Measurements from ENCODE around the gene MAMDC4. TPM values are rescaled to one million over a fixed set of nuclear protein-coding genes. Genes with fewer than 3 reads are reported as not detected.
"Not testable (repeated sequence)": the region's sequence is repeated elsewhere in the genome, so short reads cannot be mapped to it uniquely, and the experiment has no call there.

Gene MAMDC4
- total RNA-seq, 2 donors from 2014 or later, result 18.6 to 27.4 TPM

DNA sequence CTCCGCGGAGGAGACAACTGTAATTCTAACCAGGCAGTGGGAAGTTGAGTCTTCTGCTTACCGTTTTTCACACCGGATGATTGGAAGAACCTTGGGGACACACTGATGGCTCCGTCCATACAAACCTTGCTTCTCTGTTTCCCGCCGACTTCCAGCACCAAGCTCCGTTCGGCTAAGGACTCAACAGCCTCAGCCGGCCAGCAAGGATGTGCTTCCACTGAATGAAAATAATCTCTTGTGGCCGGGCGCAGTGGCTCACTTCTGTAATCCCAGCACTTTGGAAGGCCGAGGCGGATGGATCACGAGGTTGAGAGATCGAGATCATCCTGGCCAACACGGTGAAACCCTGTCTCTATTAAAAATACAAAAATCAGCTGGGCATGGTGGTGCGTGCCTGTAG lies 15.8 kb downstream of the MAMDC4 start:
- ATAC-seq (replicated peaks), result no peak
- Mint-ChIP-seq H3K9me3 (no peaks in the 10 kb centered on the region), H3K36me3 (ENCODE audit: low read depth) (peaks cover 24% of the 10 kb centered on the region), H3K27me3 (no peaks in the 10 kb centered on the region), H3K27ac (no peak overlapping the region), H3K4me1 (no peaks in the 10 kb centered on the region), H3K4me3 (peak overlapping the region; percentile 85)

DNA sequence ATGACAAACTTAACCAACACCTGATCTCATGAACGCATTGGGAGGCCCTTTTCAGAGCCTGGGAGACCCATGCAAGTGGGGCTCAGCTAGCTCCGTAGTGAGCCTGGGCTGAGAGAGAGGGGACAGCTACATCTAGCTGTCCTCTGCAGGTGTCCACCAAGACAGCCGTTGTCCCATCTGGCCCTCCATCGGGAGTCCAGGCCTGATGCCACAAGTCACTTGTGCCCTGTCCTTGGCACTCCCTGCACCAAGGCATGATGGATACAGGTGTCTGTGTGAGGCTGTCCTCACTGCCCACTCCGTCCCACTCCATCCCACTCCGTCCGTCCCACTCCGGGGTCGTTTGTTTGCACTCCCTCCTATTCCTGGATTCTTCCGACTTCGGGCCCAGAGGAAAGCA lies 16.5 kb downstream of the MAMDC4 start:
- Mint-ChIP-seq H3K27me3 (no peaks in the 10 kb centered on the region), H3K4me1 (no peaks in the 10 kb centered on the region), H3K4me3 (peak overlapping the region; percentile 16), H3K27ac (no peak overlapping the region), H3K9me3 (no peaks in the 10 kb centered on the region), H3K36me3 (ENCODE audit: low read depth) (peaks cover 16% of the 10 kb centered on the region)
- no peak for ATAC-seq (replicated peaks)

DNA sequence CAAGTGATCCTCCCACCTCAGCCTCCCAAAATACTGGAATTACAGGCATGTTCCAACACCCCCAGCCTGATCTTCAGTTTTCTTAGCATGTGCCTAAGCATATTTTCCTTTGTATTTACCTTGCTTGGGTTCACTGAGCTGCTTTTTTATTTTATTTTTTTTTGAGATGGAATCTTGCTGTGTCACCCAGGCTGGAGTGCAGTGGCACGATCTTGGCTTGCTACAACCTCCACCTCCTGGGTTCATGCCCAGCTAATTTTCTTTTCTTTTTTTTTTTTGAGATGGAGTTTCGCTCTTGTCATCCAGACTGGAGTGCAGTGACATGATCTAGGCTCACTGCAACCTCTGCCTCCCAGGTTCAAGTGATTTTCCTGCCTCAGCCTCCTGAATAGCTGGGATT lies 17.5 kb downstream of the MAMDC4 start:
- ATAC-seq (replicated peaks); H3K4me3 Mint-ChIP-seq; H3K27ac Mint-ChIP-seq; H3K9me3 Mint-ChIP-seq; H3K36me3 Mint-ChIP-seq (ENCODE audit: low read depth); H3K4me1 Mint-ChIP-seq; H3K27me3 Mint-ChIP-seq: not testable (repeated sequence)

DNA sequence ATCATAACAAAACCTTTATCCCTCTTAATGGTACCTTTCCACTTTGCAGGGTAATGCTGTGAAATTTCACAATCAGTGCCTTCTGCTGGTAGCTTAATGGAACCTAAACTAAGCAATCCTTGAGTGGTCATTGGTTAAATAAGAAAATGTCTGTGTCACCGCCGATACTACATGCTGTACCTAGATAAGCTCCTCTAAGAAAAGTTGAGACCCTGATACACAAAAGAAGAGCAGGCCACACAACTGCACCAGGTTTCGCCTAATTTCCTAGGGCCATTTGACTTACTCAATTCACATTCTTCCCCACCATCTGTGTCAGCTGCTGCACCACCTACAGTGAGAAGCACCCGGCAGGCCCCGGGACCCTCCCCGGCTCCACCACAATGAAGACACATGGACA lies 23.0 kb downstream of the MAMDC4 start:
- Mint-ChIP-seq H3K27ac (no peak overlapping the region), H3K27me3 (no peaks in the 10 kb centered on the region), H3K4me1 (no peaks in the 10 kb centered on the region), H3K9me3 (no peaks in the 10 kb centered on the region), H3K4me3 (no peak overlapping the region), H3K36me3 (ENCODE audit: low read depth) (no peaks in the 10 kb centered on the region)
- ATAC-seq (replicated peaks), result no peak

DNA sequence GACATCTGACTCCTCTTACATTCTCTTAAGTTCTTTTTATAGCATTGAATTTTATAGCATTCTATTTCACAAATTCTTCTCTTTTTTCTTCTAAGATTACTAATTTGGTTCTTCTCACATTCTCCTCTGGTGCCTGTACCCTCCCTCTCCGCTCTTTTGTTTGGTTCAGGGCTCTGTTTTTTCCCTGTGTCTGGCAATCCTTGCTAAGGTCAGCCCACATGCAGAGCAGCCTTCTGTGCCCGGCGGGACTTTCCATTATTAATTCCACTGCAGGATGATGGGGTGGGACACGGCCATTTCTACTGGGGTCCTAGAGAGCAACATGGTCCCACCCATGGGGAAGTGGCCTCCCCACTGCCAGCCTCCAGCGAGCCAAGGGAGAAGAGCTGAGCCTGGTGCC lies 24.3 kb downstream of the MAMDC4 start:
- Mint-ChIP-seq H3K27me3 (no peaks in the 10 kb centered on the region), H3K9me3 (no peaks in the 10 kb centered on the region), H3K4me3 (no peak overlapping the region), H3K4me1 (peaks cover 2% of the 10 kb centered on the region), H3K27ac (peak overlapping the region; percentile 18), H3K36me3 (ENCODE audit: low read depth) (no peaks in the 10 kb centered on the region)
- no peak for ATAC-seq (replicated peaks)

DNA sequence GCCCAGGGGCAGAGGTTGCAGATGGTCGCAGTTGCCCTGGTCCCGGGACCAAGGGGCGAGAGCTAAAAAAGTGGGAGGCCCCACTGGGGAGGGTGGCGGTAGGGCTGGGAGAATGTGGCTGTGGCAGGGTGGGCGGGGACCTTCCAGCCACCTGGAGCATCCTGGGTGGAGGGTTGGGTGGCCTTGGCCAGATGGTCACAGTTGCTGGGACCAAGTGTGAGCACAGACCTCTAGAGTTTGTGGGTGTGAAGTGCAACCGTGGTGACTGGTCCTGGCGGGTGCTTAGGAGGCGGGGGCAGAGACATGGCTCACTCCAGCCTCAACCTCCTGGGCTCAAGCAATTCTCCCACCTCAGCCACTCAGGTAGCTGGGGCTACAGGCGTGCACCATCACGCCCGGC lies 28.5 kb downstream of the MAMDC4 start:
- no peak overlapping the region for H3K27ac Mint-ChIP-seq
- H3K36me3 Mint-ChIP-seq (ENCODE audit: low read depth), result no peaks in the 10 kb centered on the region
- ATAC-seq (replicated peaks), result no peak
- no peaks in the 10 kb centered on the region for H3K27me3 Mint-ChIP-seq
- H3K4me3 Mint-ChIP-seq, result peak overlapping the region; percentile 80
- no peaks in the 10 kb centered on the region for H3K9me3 Mint-ChIP-seq
- peaks cover 12% of the 10 kb centered on the region for H3K4me1 Mint-ChIP-seq

DNA sequence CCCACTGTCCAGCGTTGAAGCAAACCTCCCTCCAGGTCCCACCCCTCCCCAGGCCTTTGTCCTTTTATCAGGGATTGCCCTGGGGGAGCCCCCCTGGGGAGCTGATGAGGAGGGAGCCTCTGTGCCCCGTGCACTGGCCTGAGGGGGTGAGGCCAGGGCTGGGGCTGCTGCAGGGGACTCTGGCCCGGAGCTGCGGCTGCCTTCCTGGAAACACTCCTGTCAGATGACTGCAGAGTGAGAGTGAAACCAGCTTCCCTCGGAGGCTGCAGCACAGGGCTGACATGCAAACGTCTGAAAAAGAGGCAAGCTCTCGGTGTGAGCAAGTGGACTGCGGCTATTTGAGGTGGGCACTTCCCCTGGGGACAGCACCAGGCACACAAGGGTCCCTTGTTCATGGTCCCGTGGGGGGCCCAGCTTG lies 29.6 kb downstream of the MAMDC4 start:
- H3K9me3 Mint-ChIP-seq, result no peaks in the 10 kb centered on the region

DNA sequence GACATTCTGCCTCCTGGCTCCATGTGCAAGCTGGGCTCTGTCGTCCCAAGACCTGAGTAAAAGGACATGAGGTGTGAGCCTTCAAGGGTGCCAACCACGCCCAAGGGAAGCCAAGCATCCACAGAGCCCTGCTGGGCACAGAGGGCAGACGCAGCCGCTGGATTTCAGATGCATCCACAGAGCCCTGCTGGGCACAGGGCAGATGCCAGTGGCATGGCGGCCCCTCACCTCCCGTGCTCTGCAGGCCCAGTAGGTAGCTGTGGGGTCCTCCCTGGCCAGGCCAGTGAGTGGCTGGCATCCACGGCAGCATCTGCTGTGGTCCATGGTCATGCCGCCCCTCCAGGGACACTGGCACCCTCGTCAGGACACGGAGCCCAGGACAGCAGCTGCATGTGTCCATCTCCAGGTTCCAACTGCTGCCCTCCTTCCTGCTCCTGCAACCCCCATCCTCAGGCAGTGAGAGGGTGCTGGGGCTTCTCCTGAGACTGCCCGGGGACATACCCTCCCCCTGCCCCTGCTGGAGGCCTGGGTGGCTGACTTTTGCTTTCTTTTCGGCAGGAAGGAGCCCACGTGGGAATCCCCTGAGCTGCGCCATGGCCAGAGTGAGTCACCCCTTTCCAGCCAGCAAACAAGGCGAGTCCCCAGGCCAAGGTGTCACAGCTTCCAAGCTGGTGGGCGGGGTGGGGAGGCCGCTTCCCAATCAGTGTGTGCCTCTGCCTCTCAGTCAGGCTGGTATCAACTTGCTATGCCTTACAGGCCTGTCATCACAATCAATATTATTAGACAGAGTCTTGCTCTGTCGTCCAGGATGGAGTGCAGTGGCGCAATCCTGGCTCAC lies 30.2 kb downstream of the MAMDC4 start:
- peak; percentile 66 for ATAC-seq (replicated peaks)
- Mint-ChIP-seq H3K4me3 (peak overlapping the region; percentile 80), H3K27me3 (no peaks in the 10 kb centered on the region), H3K9me3 (no peaks in the 10 kb centered on the region), H3K36me3 (ENCODE audit: low read depth) (peaks cover 5% of the 10 kb centered on the region), H3K27ac (peak overlapping the region; percentile 90), H3K4me1 (peaks cover 12% of the 10 kb centered on the region)

More for the DNA sequence above, 29.6 kb downstream of the MAMDC4 start:
- Mint-ChIP-seq H3K4me3 (peak overlapping the region; percentile 80), H3K36me3 (ENCODE audit: low read depth) (no peaks in the 10 kb centered on the region), H3K4me1 (peaks cover 12% of the 10 kb centered on the region), H3K27me3 (no peaks in the 10 kb centered on the region), H3K27ac (peak overlapping the region; percentile 90)
- ATAC-seq (replicated peaks), result peak; percentile 55

DNA sequence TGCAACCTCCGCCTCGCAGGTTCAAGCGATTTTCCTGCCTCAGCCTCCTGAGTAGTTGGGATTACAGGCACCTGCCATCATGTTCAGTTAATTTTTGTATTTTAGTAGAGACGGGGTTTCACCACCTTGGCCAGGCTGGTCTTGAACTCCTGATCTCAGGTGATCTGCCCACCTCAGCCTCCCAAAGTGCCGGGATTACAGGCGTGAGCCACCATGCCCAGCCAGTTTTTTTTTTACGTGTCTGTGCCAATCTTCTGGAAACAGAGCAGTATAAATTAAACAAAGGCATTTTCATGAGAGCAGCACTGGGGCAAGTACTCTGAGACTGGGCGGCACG lies 30.8 kb downstream of the MAMDC4 start:
- H3K4me1 Mint-ChIP-seq, result peaks cover 12% of the 10 kb centered on the region
- ATAC-seq (replicated peaks); H3K9me3 Mint-ChIP-seq; H3K27me3 Mint-ChIP-seq; H3K36me3 Mint-ChIP-seq (ENCODE audit: low read depth): not testable (repeated sequence)
- peak overlapping the region; percentile 80 for H3K4me3 Mint-ChIP-seq
- H3K27ac Mint-ChIP-seq, result peak overlapping the region; percentile 90

DNA sequence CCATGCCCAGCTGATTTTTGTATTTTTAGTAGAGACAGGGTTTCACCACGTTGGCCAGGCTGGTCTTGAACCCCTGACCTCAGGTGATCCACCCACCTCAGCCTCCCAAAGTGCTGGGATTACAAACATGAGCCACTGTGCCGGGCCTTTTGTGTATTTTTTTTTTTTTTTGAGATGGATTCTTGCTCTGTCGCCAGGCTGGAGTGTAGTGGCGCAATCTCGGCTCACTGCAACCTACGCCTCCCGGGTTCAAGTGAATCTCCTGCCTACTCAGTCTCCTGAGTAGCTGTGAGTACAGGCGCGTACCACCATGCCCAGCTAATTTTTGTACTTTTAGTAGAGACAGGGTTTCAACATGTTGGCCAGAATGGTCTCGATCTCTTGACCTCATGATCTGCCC lies 31.5 kb downstream of the MAMDC4 start:
- Mint-ChIP-seq H3K4me3 (peak overlapping the region; percentile 80), H3K4me1 (peaks cover 12% of the 10 kb centered on the region)
- H3K36me3 Mint-ChIP-seq (ENCODE audit: low read depth); H3K27me3 Mint-ChIP-seq; H3K9me3 Mint-ChIP-seq; H3K27ac Mint-ChIP-seq; ATAC-seq (replicated peaks): not testable (repeated sequence)

DNA sequence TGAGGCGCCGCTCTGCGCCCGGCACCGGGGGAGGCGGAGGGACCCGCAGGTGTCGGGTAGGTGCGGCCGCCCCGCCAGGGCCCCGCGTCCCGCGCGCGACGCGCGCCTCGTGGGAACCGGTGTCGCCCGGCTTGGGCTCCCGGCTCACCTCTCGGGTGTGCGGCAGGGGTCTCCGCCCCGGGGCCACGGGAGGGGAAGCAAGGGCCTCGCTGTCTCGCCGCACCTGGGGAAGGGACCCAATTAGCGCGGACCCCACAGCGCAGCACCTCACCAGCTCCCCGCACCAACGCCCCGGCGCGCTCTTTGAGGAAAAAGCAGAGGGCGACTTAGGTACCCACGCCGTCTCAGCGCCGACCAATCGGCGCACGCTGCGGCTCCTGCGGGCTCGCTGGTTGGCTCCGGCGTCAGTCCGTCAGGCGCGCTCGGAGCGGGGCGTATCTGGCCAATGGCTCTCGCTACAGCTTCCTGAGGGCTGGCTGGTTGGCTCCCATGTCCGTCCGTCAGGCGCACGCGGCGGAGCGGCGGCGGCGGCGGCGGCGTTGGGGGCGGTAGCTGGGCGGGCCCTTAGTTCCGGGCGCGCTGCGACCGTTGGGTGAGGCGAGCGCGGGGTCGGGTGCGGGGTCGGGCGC lies 33.9 kb downstream of the MAMDC4 start, which contains the start of gene TRAF2:
TSS of gene TRAF2 (plus strand) at position 567 of the 629 bp plus-strand sequence. CDS start 12,225 bp downstream, outside the sequence.
- ATAC-seq (replicated peaks), result peak; percentile 87
- Mint-ChIP-seq H3K27me3 (no peaks in the 10 kb centered on the region), H3K36me3 (ENCODE audit: low read depth) (peaks cover 25% of the 10 kb centered on the region), H3K4me3 (peak within 1 kb of the TSS; percentile 89), H3K27ac (peak within 1 kb of the TSS; percentile 72), H3K9me3 (no peaks in the 10 kb centered on the region), H3K4me1 (peaks cover 12% of the 10 kb centered on the region)

DNA sequence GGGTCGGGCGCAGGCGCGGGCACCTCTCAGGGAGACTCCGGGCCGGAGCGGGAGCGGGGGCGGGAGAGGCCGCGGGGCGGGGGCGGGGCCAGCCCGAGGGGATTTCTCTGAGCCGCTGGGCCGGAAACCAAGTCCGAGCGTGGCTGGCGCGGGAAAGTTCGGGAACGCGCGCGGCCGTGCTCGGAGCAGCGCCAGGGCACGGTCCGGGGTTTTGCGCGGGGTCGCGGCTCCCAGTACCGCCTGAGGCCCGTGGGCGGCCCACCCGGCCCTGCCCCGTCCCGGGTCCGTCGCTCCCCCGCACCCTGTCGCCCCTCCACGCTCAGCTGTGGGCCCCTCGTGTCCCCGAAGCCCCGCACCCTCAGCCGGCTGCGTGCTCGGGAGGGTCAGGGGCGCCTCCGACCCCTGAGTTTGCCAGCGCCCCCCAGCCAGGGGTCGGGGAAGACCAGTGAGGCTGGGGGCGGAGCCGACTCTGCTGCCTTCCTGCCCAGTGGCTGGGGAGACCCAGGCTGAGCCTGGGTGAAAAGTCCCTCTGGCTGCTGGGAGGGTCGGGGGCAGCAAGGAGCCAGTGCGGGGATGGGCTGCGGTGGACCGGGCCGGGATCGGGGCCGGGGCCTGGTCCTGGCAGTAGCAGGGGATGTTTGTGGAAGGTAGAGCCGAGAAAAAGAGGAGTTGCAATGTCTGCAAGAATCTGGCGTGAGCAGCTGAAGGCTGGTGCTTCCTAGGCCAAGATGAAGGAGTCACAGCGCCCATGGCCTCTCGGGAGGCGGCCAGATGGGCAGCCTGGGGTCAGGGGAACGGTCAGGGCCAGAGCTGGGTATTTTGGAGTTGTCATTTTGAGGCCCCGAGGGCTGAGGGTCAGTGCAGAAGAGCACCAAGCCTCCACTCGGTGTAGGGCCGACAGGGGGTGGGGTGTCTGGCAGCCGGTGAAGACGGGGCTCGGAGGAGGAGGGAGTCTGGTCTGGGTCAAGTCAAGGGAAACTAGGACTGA lies 34.8 kb downstream of the MAMDC4 start:
- peaks cover 6% of the 10 kb centered on the region for H3K4me1 Mint-ChIP-seq
- peak; percentile 21 for ATAC-seq (replicated peaks)

DNA sequence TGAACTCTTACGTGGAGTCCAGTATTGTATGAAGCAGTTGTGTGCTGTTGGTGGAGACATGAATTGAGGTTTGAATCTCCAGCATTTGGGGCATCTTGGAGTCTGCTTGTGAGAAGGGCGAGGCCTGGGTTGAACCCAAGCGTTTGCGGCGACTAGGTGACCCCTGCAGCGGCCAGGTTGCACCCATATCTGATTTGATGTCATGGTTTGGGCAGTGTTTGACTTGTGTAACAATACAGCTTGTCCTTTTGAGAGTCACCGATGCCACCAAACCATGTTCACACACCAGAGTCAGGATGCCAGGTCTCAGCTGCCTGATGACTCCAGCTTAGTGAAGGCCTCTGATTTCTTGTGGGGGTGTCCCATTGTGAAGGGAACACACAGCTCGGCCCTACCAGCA lies 36.3 kb downstream of the MAMDC4 start:
- H3K4me1 Mint-ChIP-seq, result peaks cover 4% of the 10 kb centered on the region
- no peaks in the 10 kb centered on the region for H3K27me3 Mint-ChIP-seq
- no peak for ATAC-seq (replicated peaks)
- no peak overlapping the region for H3K27ac Mint-ChIP-seq
- H3K4me3 Mint-ChIP-seq, result peak overlapping the region; percentile 89
- H3K9me3 Mint-ChIP-seq, result no peaks in the 10 kb centered on the region
- peaks cover 44% of the 10 kb centered on the region for H3K36me3 Mint-ChIP-seq (ENCODE audit: low read depth)

More for the DNA sequence above, 34.8 kb downstream of the MAMDC4 start:
- Mint-ChIP-seq H3K9me3 (no peaks in the 10 kb centered on the region), H3K27me3 (no peaks in the 10 kb centered on the region), H3K4me3 (peak overlapping the region; percentile 89), H3K27ac (peak overlapping the region; percentile 72), H3K36me3 (ENCODE audit: low read depth) (peaks cover 33% of the 10 kb centered on the region)

DNA sequence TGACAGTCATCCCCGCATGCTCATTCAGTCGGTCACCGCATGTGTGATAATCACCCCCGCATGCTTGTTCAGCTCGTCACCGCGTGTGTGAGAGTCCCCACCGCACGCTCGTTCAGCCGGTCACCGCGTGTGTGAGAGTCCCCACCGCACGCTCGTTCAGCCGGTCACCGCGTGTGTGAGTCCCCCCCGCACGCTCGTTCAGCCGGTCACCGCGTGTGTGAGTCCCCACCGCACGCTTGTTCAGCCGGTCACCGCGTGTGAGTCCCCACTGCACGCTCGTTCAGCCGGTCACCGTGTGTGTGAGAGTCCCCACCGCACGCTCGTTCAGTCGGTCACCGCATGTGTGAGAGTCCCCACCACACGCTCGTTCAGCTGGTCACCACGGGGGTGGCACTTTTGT lies 37.7 kb downstream of the MAMDC4 start:
- no peak for ATAC-seq (replicated peaks)
- H3K27ac Mint-ChIP-seq, result no peak overlapping the region
- no peak overlapping the region for H3K4me3 Mint-ChIP-seq
- no peaks in the 10 kb centered on the region for H3K9me3 Mint-ChIP-seq
- H3K4me1 Mint-ChIP-seq, result peaks cover 11% of the 10 kb centered on the region
- no peaks in the 10 kb centered on the region for H3K27me3 Mint-ChIP-seq
- peaks cover 55% of the 10 kb centered on the region for H3K36me3 Mint-ChIP-seq (ENCODE audit: low read depth)
